Activated CD4-positive, alpha-beta T cell treated with anti-CD3 and anti-CD28 coated beads, Interleukin-2, Interleukin-4, amounts not matched to agents 100 ng/mL and 50 ng/mL, durations not matched to agents 16 hours and 8 hours (primary cell): Measurements from ENCODE around the gene PRR33.

Source experiments
- DNase-seq: peaks from one replicate; pipeline ENCODE4 v3.0.0-alpha.2; 2020; ENCODE audit warnings: low spot score

The PRR33 gene

DNA sequence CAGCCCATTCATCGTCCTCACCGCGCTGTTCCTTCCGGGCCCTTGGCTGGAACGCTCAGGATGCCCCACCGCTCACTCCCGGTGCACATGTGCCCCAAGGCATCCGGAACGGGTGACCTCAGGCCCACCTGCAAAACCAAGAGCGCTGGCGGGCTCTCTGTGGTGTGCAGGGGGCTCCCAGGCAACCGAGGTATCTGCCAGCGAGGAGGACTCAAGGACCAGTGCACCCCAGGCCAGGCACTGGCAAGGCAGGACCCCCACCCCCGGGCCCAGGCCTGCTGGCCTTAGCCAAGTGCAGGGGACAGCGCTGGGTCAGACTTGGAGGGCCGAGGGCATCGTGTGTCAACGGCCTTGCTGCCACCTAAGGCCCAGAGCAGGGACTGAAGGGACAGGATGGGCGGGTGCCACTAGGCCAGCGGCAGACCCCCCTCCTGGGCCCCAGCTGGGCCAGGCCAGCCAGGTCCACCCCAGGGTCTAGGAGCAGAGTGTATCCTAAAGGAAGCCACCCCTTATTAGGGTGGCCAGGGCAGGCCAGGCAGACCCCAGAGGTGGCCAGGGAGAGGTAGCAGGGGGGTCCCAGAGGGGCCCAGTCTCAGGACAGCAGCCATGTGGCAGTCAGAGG lies 36.3 kb upstream of the PRR33 start:
- DNase-seq, result no peak

DNA sequence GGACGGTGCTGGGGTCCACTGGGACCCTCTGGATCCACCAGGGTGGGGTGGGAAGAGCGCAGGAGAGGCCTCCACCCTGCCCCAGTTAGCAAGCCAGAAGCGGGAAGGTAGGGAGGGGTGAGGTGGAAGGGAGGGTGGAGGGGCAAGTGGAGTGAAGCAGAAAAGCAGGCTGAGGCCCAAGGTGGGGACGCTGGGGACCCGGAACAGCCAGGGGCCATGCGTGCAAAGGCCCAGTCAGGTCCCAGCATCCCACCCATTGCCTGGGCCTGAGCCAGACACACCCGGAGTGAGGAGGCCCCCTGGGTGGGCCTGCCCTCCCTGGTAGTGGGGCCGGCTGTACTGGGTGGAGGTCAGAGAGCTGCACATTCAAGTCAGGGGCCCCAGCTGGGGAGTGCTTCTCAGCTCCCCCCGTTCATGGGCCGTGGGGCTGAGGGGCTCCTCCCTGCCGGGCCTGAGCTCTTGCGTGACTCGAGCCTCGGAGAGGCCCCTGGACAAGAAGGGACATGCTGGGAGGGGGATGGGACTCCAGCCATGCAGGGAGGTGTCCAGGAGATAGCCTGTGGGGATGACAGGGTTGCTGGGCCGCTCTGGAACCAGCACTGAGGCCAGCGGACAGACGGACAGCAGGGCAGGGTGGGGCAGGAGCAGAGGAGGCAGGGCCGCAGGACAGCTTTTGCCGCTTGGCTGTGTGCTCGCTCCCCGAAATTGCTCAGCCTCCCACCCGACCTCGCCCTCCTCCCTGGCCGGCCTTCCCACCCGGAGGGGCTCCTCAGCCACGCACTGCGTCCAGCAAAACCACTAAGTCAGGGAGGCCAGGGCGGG lies 35.5 kb upstream of the PRR33 start:
- no peak for DNase-seq

DNA sequence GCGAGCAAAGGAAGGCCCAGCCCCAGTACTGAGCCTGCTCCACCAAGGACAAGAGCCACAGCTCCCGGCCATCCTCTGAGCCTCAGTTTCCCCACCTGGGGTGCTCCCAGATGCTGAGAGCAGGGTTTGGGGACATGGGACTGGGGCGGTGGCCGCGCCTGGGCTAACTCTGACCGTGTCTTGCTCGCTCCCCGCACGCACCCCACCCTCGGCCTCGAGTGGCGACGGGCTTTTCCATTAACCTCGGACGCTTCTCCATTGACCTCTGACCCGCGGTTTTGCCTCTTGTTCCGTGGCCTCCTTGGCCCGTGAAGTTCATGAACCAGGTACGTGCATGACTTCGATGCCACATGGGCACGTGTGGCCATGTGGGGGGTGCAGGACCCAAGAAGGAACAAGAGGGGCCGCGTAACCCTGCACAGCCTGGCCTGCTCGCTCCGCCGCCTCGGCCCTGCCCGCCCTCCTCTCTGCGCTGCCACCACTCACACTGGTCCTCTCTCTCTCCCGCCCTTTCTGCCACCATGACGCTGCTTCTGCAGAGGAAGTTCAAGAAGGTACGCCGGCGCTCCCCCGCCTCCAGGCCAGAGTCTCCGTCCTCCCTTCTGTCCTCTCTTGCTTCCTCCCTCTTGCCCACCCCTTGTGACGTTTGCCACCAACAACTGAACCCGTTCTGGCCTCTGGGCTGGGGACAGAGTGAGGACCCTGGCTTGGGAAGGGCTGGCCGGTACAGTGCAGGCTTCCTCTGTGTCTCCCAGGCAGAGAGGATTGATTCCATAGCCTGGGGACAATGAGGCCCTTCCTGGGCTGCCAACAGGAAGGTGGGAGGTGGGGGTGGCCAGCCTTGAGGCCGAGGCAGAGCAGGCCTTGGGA lies 34.7 kb upstream of the PRR33 start:
- no peak for DNase-seq

DNA sequence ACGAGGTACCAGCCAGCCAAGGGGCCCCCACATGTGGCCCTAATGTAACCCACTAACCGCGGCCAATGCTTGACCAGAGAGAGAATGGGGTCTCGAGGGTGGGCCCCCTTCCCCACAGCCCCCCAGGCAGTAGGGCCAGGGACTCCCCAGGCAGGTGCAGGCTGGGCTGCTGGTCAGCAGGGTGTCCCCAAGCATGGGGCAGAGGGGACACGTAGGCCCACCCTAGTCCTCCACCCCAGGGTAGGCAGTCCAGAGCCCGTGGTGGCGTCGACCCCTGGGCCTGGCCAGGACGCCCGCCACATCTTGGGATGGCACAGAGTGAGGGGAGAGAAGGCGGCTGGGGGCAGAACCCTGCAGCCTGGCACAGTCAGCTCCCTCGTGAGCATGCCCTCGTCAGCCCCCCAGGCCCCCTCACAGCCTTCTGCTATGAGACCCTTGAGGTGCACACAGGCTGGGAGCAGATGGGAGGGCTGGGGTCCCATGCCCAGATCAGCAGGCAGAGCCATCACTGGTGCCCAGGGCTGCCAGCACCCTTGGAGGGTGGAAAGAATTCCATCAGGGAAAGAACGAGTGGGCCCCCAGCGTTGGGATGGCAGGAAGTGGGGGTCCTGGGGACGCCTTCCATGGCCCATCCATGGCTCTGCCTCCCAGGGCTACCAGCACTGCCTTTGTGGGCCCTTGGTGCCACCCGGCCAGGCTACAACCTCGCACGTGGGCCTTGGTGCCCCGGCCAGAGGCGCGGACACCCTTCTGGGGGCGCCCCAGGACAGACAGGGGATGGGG lies 33.9 kb upstream of the PRR33 start:
- DNase-seq, result no peak

DNA sequence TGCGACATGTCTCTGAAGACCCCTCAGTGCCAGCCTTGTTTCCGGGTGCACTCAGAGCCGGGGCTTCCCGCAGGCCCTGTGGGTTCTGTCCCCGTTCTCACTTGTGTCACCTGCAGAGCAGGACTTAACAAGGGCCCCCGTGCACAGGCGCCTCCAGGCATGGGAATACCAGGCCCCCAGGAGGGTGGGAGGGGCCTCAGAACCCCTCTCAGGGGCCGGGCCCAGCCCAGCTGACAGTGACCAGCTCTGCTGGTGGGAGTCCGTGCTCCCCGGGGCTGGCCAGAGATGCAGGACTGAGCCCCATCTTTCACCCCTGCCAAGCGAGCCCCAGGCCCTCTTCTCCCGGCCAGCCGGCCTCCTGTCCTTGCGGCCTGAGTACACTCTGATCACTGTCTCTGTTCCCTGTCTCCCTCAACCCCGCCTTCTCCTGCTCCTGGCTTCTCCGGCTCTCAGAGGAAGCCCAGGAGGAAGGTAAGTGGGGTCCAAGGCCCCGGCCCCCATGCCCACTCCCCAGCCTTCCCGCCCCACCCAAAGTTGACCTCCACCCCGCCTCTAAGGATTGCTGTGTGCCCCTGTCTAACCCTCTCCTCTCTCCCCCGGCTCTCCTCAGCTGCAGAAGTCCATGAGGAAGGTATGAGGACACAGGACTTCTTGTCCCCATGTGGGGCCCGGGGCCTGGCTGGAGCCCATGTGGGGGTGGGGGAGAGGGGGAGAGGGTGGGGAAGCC lies 33.1 kb upstream of the PRR33 start:
- no peak for DNase-seq

DNA sequence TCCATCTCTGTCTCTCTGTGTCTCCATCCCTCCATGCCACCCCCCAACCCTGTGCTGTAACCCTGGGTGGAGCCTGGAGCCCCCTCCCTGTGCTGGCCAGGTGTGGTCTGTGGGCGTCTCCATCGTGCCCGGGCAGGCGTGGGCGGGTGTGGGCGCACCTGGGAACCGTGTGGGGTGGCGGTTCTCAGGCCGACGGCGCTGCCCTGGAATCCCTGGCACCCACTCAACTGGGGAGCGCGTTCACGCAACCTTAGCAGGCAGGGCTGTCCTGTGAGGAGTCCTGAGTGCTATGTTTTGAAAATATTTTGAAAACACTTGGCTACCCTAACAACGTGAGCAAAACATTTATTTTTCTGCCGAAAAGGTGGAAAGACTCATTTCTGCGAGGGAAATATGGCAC lies 32.5 kb upstream of the PRR33 start:
- no peak for DNase-seq

DNA sequence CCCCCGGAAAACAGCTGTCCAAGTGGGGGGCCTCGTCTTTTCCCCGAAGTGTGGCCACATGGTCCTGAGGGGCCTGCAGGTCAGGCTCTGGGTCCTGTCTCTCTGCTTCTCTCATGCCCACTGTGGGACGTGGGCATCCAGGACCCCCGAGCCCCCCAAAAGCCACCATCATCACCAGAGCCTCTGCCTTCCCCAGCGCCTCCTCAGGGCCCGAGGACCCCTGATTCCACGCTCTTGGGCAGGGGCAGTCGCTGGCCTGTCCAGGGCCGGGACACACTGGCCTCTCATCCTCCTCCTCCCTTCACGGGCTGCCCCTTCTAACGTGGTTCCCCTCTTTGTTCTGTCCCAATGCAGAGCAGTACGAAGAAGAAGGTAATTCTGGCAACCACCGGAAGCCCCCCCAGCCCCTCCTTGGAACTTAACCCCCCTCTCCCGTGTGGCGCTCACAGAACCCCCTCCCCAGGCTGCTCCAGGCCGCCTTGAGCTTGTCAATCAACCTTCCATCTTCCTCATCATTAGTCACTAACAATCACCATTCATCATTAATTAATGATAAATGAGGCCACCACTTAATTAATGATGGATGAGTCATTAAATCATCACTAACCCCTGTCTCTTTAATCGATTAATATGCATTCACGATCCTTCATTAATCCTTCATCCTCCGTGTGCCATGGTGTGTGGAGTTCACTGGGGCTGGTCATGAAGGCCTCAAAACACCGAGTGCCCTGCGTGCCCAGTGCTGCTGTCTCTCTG lies 31.7 kb upstream of the PRR33 start:
- no peak for DNase-seq

DNA sequence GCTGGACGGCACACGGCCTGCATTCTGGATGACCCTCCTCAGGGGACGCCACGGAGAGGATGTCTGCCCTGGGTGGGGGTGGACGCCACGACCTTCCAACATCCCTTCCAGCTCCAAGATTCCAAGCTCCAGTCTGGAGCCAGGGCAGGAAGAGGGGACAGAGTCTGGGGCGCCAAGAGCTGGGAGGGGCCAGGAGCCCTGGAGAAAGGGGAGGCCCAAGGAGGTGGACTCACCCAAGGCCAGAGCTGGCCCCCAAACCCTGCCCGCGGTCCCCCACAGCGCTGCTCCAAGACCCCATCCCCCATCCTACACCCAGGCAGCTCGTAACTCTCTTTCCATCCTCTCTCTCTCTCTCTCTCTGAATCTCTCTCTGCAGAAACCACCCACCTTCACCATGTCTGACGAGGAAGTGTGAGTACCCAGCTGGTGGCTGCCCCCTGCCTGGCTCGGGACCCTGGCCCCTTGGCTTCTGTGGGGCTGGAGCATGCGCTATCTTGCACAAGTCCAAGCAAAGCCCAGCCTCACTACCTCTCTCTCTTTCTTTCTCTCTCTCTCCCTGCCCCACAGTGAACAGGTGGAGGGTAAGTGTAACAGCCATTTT lies 30.9 kb upstream of the PRR33 start:
- DNase-seq, result no peak

DNA sequence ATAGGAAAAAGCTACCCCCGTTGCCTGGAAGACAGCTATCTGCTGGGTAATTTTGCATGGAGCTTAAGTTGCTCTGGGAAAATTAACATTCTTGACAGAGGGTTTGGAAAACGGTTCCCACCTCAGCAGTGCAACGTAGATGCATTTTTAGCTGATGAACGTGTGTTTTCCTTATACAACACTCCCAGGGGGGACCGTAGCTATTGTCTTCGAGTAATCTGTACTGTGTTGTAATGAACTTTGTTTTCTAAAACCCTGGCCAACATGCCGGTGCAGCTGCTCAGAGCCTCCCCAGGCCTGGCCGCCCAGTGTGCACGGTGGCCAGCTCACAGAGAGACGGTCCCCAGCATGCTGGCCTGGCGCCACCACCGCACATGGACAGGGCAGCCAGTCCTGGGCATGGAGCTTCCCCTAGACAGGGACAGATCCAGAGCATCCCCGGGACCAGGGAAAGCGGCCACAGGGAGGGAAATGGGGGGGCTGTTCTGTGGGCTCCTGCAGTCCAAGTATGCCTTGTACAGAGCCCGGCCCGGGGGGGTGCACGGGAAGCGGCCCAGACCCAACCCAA lies 30.0 kb upstream of the PRR33 start:
- DNase-seq, result no peak

DNA sequence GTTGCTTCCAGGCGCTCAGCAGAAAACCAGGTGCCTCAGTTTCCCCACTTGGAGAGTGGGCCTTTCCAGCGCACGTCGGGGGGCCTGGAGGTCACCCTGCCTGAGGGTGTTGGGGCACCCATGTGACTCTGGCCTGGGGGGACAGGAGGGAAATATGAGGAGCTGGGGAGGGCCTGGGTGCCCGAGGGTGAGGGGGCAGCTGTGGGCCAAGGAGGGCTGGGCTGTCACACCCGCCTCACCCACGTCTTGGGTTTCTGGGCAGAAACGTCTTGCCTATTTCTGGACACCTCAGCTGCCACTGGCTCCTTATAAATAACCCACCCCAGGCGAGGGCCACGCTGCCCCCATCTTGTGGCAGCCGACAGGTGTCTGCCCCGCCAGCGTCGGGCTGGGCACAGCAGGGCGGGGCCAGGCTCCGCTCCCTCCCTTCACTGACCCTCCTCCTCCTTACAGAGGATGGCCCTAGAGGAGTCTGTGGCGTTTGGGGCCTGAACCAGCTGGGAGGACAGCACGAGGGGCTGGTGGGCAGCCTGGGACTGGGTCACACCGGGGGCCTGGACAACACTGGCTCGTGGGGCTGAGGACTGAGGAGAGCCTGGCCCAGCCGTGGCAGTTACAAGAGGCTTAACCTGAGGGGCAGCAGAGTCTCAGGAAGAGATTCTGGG lies 29.3 kb upstream of the PRR33 start:
- DNase-seq, result no peak

DNA sequence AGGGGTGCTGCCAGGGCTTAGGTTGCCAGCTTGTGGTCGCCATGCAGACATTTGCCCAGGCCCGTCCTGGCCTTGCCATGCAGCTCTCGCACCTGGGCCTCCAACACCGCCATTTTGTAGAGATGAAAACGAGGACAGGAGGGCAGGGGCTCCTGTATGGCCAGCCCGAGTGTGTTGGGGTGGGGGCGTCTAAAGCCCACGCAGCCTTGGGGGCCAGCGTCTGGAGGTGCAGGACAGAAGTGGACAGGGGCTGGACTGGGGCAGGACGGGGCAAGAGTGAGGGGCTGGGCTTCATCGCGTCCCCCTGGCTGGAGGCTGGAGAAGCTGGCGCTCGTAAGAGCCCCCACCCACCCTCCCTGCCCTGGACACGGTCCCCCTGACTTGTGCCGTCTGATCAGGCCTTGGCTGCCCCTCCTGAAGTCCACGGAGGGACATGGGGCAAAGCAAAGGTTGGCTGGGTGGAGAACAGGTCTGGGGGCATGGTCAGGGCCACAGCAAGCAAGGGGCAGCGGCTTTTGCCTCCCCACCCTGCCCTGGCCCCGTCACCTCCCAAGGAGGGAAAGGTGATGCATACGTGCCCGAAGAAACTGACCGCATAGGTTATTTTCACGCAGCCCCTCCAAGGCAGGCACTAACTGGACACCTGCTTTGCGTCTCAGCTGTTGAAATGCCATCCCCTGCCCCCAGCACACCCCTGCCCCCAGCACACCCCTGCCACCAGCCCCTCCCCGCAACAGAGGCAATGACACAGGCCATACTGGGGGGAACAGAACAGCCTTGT lies 28.6 kb upstream of the PRR33 start:
- DNase-seq, result no peak

DNA sequence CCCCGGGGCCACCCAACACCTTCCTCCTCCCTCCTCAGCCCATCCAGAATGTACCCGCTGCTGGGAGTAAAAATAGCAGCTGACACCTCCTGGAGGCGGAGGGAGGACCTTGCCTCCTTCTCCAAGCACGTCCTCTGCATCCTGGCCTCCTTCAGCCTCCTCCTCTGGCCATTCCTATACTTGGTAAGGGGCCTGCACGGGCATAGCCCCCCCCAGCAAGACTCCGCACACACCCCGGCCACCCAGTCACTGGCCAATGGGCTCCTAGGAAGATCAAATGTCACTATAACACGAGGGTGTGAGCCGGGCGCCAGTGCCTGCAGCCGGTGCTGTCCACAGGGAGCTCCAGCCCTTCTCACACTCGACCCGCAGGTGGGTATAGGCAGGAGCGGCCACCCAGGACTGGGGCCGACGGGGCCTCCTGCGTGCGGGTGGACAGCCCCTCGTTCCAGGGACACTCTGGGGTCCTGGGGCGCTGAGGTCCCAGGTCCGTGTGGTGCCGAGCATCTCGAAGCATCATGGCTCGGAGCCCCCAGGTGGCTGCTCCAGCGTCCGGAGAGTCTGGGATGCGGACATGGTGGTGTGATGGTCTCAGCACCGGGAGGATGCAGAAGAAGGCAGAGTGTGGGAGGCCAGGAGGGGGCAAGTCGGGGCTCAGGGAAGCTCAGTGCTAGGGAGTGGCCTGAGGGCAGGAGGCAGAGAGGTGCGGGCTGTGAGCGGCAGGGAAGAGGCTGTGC lies 27.9 kb upstream of the PRR33 start, which contains the start of gene TNNT3:
Gene TNNT3 (plus strand): TSS at position 313 of the 737 bp plus-strand sequence. CDS start 3,172 bp downstream, outside the sequence.
- DNase-seq, result no peak

DNA sequence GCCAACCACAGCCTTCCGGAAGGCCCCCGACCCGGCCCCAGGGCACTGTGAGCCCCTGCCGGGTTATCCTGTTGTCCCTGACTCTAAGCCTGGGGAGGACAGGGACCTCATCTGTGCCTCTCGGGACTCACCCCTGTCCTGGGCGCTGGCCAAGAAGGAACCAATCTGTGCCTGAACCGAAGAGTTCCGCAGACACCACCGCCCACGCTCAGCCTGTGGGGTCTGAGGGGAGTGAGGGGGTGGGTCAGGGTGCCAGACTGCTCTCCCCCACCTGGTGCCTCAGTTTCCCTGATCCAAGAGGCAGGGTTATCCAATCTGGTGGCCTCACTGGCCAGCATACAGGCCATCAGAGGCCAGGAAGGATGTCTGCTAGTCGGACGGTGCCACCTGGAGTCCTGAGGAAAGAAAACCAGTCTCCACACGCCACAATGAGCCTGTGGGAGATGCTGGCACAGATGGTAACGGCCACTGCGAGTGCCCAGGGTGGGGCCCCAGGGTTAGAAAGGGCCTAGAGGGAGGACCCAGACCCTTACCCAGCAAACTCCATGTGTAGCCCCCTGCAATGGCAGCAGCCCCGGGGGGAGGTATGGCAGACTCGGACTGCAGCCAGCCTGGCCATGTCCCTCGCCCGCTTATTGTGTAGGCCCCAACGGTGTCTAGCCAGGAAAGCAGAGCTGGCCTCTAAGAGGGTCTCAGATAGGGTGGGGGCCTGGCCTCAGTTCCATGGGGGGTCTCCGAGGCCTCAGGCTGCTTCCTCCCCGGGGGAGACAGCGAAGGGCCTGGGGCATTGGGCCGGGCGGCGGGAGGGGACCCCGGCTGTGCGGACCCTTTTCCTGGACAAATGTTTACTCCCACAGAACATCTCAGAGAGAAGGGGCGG lies 27.0 kb upstream of the PRR33 start:
- DNase-seq, result no peak

DNA sequence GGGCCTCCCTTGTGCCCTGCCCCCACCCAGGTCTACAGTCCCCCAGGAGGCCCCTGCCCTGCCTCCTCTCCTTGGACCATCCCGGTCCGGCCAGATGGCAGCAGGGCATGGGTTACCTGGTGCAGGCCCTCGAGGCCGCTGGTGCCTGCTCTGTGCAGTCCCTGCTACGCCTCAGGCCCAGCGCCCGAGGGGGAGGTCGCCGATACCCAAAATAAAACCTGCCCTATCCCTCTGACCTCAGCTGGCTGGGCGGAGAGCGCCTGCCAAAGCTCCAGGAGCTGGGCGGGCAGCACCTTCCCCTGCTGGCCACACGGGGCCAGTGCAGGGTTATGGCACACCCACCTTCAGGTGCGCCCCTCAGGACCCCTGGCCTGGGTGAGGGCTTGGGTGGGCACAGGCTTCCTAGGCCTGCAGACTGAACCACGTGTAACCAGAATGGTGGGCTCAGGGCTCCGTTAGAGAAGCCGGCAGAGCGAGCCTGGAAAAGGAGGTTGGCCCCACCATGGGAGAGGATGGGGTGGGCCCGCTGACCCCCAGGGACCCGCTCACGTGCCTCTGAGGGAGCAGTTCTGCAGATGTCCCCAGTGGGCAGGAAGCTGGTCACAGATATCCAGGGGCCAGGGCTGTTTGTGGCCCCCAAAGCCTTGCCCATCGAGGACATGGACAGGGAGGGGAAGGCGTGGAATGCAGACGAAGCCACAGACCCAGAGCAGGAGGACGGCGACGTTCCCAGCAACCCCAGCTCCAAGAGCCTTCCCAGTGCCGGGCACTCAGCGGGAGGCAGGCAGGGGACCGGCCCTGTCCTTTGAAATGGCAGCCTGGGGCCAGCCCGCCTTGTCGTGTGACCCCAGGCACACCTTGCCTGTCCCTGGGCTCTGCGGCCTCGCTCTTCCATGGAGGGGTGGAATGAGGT lies 26.1 kb upstream of the PRR33 start:
- DNase-seq, result no peak

DNA sequence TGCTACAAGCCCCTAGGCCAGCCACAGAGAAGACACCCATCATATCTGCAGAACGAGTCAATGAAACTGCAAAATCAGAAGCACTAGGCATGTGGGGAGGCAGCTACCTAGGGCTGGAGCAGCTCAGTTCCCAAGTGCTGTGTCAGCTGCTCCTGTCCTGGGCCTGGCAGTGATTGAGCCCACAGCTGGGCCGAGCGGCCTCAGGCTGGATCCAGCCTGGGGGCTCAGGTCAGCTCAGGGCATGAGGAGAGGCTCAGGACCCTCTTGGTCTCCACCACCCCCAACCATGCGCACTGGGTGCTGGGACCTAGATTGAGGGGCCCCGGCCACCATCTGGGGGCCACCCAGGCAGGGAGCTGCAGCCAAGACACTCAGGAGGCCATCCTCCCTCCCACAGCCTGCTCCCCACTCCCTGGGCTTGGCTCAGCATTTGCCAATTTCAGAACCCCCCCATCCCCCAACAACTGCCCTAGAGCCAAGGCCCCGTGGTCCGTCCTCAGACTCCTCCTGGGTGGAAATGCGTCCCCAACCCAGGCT lies 25.4 kb upstream of the PRR33 start:
- DNase-seq, result no peak
